ENCODE results near the gene TRMT11. TPM values are rescaled to one million over a fixed set of nuclear protein-coding genes. Genes with fewer than 3 reads are reported as not detected.

The TRMT11 gene
- total and polyA plus RNA-seq, 9 of the 15 experiments (the other 6 are each of a cell fraction or from before 2014, with no cell fraction given), result 38.8 to 88.0 (median 59.8) TPM

- H3K9ac ChIP-seq (ENCODE audit: insufficient read depth in 1 of 2, low read depth in 2 of 2, low read length in 2 of 2), result peak overlapping the region; percentile 86 to 91
- no TSS peak for BruUV-seq (replicated peaks)
- in situ Hi-C loops (cut with MboI), result loop anchor here (5.0 kb wide), 1 partner anchor 100 kb away; no protein-coding TSS in a partner anchor
- ATAC-seq (no peak), DNase-seq (ENCODE audit: extremely low read depth in 1 of 4, low spot score in 3 of 4) (no peak), FAIRE-seq (peak; percentile 40)
- peaks cover 30 to 34% of the 10 kb centered on the region in 2 experiments; a peak in 4 of 5 replicates for H3K4me1 ChIP-seq (replicated peaks in 1 of 2; ENCODE audit: control insufficient read depth in 2 of 2, insufficient read depth in 2 of 2, low read length in 2 of 2)
- H3K27ac ChIP-seq (ENCODE audit: extremely low read depth, low read depth, low read length), result peak overlapping the region; percentile 89
- H3K79me2 ChIP-seq (ENCODE audit: control insufficient read depth, insufficient read depth, low read length), result peaks cover 34% of the 10 kb centered on the region
- peaks cover 3% of the 10 kb centered on the region; the same call in 2 of the 3 replicates for H3K36me3 ChIP-seq (ENCODE audit: control insufficient read depth, insufficient read depth, low read length)
- intact Hi-C loops (cut with micrococcal nuclease), result loop anchor here (1.0 to 5.0 kb wide), 4 partner anchors 17 to 650 kb away; no protein-coding TSS in a partner anchor
- H3K27me3 ChIP-seq (ENCODE audit: control insufficient read depth in 2 of 2, insufficient read depth in 2 of 2, low read length in 2 of 2), result no peaks in the 10 kb centered on the region
- peak overlapping the region; percentile 96 for H2AFZ ChIP-seq (ENCODE audit: low read depth, low read length)
- no peaks in the 10 kb centered on the region for H3K9me1 ChIP-seq (ENCODE audit: control insufficient read depth, insufficient read depth, low read length)
- TF ChIP-seq ZNF263 (CRISPR knock-in tag; IDR thresholded peaks at IDR 0.05; ENCODE audit: borderline replicate concordance), result no peak
- TF ChIP-seq, protein P1, sequence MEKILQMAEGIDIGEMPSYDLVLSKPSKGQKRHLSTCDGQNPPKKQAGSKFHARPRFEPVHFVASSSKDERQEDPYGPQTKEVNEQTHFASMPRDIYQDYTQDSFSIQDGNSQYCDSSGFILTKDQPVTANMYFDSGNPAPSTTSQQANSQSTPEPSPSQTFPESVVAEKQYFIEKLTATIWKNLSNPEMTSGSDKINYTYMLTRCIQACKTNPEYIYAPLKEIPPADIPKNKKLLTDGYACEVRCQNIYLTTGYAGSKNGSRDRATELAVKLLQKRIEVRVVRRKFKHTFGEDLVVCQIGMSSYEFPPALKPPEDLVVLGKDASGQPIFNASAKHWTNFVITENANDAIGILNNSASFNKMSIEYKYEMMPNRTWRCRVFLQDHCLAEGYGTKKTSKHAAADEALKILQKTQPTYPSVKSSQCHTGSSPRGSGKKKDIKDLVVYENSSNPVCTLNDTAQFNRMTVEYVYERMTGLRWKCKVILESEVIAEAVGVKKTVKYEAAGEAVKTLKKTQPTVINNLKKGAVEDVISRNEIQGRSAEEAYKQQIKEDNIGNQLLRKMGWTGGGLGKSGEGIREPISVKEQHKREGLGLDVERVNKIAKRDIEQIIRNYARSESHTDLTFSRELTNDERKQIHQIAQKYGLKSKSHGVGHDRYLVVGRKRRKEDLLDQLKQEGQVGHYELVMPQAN (IDR thresholded peaks at IDR 0.05; ENCODE audit: borderline replicate concordance), result 0 out of 2 replicates have a peak, but pooled peaks have one; percentile 10
- TF ChIP-seq, protein P2, sequence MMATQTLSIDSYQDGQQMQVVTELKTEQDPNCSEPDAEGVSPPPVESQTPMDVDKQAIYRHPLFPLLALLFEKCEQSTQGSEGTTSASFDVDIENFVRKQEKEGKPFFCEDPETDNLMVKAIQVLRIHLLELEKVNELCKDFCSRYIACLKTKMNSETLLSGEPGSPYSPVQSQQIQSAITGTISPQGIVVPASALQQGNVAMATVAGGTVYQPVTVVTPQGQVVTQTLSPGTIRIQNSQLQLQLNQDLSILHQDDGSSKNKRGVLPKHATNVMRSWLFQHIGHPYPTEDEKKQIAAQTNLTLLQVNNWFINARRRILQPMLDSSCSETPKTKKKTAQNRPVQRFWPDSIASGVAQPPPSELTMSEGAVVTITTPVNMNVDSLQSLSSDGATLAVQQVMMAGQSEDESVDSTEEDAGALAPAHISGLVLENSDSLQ (IDR thresholded peaks at IDR 0.05), result peak; percentile 85
- no peaks in the 10 kb centered on the region for H3K9me3 ChIP-seq (replicated peaks; ENCODE audit: control insufficient read depth, insufficient read depth, low read depth, low read length)
- POLR2A ChIA-PET, result interaction anchor here (0.5 to 3.8 kb wide), 14 partner anchors 11 to 726 kb away, joined by 3 to 26 read pairs (median 4); partner anchors contain the start of genes NCOA7 and TRMT11
- WGBS (ENCODE audit: insufficient coverage, low coverage, missing lambda C conversion rate), result 0% methylated on average over 3 of the region's 3 CpGs
- H3K4me2 ChIP-seq (ENCODE audit: insufficient read depth, low read length), result peak overlapping the region; percentile 88
- CTCF ChIA-PET (ENCODE audit: low intra/inter-chr PET ratio), result interaction anchor here (1.5 to 1.9 kb wide), 4 partner anchors 51 to 176 kb away, joined by 5 to 16 read pairs (median 8); no protein-coding TSS in a partner anchor
- no peaks in the 10 kb centered on the region for H4K20me1 ChIP-seq (replicated peaks; ENCODE audit: control insufficient read depth, insufficient read depth, low read length)
- peak overlapping the region; percentile 86 for H3K4me3 ChIP-seq
Measured at GRCh38 chr6:125957391-125957693, 29.0 kb upstream of the TRMT11 start.

Data from K562 (cell line).